ENCODE results near the gene EIF3L.

Gene EIF3L

GRCh38 chr22:37817705-37818408 lies 31.4 kb upstream of the EIF3L start:
- peak; percentile 88 for DNase-seq

DNA sequence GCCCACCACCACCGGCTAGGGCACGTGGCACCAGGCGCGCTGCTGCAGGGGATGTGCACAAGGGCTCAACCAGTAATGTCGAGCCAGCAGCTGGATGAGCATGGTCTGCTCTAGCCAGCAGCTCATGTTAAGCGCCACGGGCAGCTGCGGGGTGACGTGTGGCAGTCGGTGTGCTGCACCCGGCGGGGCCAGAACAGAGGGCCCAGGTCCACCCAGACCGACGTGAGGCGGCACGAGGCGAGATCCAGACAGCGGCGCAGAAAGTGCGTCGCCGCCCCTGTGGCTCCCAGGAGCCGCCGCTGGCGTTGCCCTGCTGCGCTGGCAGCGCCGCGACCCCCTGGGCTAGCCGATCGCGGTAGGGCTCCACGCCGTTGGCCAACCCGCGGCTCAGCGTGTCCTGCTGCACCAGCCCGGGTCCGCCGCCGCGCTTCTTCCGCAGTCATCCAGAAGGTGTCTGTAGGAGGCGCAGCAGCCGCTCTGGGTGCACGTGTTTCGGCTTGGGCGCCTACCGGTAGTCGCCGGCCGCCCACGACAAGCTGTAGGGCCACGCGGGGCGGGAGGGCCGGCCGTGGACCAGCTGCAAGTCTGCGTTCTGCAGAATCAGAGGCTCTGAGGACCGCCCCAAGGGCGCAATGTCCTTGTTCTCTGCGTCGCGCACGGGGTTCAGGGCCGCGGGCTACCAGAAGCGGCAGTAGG lies 30.7 kb upstream of the EIF3L start:
- peak; percentile 80 for DNase-seq

DNA sequence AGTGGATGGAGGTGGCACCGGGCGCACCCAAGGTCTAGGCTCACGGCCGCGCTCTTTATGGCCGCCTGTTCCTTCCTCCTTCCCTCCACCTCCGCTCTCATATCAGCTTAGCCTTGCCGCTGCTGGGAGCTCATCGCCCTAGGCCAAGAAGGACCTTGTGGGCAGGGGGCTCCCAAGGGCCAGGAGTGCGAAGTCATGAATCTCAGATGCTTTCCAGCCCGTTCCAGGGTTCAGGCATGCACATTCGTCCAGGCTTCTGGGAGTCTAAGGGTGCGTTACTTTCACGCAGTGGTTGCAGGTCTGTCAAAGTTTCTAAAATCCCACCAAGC lies 30.1 kb upstream of the EIF3L start:
- DNase-seq = no peak

DNA sequence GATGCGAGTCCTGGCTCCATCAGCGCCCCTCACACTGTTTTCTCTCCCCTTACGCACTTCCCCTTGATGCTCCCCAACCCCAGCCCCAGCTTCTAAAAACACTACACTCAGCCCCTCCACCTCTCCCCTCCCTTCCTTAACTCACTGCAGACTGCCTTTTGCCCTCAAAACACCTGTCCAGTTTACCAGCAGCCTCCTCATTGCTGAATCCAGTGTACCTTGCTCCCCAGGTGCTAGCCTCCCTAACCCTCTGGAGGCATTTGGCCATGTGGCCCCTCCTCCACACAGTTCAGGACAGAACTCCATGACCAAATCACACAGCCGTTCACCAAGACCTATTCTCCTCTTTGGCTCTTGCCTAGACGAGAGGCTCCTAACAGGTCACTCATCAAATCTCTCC lies 28.9 kb upstream of the EIF3L start:
- no peak for DNase-seq

DNA sequence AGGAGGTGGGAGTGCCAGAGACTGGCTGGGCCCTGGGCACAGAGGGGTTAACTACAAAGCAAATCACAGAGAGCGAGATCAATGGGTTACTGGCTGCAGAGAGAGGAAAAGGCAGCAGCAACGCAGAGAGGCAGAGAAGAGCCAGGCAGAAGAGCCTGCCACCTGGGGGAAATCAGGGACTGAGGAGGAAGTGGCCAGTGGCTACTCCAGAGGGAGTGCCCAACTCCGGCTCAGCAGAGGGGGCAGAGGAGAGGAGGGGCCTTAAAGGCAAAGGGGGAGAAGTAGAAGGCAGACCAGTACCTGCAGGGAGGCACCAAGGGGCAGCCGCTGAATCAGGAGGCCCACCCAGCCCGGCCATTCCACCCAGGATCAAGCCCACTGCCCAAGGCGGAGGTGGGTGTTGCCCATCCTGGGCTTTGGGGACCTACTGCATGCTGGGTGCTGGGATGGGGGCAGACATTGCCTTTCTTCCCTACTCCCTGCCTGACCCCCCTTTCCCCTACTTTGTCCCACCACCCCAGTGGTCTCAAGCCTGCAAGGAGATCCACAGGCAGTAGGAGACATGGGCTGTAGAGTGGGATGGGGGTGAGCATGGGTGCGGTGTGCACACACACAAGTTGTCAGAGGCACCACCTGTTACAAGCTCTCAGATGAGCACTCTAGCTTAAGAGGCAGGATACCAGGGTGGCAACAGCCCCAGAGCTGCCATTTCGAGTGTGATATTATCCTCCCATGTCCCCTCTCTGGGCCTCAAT lies 27.0 kb upstream of the EIF3L start:
- DNase-seq = no peak

DNA sequence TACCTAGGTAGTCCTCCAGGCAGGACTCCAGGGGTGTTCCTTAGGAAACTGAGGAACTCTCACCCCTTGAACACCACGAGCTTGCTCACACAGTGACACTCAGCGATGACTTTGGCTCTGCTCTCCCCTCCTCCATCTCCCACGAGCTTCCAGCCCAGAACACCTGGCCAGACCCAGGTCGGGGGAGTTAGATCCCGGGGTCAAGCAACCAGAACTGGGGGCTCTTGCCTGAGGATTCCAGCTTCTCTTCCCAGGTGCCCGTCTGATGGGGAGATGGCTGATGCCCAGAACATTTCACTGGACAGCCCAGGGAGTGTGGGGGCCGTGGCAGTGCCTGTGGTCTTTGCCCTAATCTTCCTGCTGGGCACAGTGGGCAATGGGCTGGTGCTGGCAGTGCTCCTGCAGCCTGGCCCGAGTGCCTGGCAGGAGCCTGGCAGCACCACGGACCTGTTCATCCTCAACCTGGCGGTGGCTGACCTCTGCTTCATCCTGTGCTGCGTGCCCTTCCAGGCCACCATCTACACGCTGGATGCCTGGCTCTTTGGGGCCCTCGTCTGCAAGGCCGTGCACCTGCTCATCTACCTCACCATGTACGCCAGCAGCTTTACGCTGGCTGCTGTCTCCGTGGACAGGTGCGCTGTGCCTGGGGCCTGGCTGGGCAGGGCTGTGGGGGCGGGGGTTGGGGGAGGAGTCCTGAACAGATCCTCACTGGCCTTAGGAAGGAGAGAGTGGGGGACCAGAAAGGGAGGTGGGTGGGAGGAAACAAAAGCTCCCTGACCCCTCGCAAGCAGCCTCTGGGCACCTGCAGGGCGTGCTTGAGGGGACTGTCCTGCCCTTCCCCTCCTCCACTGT lies 25.9 kb upstream of the EIF3L start, which contains the start of gene GALR3:
GALR3 (plus strand) TSS at position 249 of the 852 bp plus-strand sequence; CDS start at position 274, 25 bp downstream.
- no peak for DNase-seq

DNA sequence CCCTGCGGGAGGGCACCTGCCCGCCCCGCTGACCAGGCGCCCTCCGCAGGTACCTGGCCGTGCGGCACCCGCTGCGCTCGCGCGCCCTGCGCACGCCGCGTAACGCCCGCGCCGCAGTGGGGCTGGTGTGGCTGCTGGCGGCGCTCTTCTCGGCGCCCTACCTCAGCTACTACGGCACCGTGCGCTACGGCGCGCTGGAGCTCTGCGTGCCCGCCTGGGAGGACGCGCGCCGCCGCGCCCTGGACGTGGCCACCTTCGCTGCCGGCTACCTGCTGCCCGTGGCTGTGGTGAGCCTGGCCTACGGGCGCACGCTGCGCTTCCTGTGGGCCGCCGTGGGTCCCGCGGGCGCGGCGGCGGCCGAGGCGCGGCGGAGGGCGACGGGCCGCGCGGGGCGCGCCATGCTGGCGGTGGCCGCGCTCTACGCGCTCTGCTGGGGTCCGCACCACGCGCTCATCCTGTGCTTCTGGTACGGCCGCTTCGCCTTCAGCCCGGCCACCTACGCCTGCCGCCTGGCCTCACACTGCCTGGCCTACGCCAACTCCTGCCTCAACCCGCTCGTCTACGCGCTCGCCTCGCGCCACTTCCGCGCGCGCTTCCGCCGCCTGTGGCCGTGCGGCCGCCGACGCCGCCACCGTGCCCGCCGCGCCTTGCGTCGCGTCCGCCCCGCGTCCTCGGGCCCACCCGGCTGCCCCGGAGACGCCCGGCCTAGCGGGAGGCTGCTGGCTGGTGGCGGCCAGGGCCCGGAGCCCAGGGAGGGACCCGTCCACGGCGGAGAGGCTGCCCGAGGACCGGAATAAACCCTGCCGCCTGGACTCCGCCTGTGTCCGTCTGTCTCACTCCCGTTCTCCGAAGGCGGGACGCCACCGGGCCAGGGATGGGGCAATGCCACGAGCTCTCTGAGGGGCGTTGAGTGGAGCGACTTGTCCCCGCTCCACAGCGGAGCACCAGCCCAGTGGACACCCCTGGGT lies 24.3 kb upstream of the EIF3L start:
- peak; percentile 44 for DNase-seq

- no peak for DNase-seq
Measured at GRCh38 chr22:37827056-37827455, 22.2 kb upstream of the EIF3L start.

DNA sequence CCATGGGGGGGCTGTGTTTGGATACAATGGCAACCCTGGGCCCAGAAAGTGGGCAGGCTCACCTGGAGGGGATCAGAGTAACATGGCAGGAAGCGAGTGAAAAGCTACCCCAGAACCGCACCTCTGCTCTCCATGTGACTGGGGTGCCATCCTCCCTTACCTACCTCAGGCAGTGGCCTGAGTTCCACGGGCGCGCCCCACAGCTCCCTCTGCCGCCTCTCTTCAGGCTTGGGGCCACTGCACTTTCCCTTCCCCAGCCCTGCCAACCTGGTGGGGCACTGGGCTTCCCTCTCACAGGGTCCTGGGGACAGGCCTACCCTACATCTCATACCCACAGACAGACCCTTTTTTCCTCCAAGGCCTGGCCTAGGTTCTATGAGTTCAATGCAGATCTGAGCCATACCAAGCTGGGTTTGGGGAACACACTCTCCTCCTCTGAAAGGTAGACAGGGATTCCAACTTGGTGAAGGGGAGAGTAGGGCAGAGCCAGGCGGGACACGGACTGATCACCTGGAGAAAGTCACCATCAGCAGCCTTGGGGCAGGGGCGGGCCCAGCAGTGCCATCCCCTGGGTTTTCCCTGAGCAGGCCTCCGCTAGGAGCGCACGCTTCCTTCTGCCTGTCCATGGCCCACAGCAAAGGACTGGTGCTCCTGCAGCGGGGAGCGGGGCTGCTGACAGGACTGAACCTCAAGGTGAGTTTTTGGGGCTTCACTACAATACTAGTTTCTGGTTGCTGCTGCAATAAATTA lies 19.0 kb upstream of the EIF3L start:
- DNase-seq = no peak

DNA sequence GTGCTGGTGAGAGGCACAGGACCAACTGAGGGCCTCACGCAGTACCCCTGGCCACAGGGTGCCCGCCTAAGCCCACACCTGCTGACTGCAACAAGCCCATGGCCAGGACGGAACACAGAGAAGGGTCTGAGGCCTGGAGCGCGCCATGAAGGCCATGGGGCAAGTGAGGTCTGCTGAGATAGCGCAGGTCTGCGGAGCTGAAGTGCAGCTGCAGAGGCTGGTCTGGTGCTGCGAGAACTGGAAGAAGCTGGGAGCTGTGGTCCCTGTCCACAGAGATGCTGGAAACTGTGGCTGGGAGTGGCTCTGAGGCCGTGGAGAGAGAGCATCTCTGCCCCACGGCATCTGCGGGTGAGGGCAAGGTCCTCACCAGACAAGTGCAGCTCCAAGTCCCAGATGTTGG lies 17.7 kb upstream of the EIF3L start:
- DNase-seq = no peak

GRCh38 chr22:37832022-37832857 lies 17.0 kb upstream of the EIF3L start:
- DNase-seq = no peak

DNA sequence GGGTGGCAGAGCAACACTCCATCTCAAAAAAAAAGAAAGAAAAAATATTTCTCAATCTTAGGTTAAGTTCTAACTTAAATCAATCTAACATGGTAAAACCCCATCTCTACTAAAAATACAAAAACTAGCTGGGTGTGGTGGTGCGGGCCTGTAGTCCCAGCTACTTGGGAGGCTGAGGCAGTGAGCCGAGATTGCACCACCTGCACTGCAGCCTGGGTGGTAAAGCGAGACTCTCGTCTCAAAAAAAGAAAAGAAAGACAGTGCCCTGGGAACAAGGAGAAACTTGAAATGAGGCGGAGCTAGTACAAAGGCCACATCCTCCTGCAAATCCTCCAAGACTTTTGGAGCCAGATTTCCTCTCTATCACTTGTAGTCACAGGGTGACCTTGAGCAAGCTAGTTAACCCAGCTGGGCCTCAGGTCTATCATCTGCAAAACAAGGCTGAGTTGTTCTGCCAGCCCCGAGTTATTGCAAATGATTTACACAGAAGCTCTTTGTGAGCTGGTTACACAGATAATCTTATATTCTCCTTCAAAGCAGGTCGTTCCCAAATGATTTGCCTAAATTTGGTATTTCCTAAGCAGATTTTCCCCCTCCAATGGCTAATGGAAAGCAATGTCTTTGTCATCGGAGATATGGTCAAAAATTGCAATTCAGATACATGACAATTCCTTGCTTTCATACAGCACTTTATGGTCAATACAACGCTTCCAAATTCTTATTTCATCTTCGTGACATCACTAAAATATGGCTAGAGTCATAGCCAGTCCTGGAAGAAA lies 7.0 kb upstream of the EIF3L start:
- no peak for DNase-seq

DNA sequence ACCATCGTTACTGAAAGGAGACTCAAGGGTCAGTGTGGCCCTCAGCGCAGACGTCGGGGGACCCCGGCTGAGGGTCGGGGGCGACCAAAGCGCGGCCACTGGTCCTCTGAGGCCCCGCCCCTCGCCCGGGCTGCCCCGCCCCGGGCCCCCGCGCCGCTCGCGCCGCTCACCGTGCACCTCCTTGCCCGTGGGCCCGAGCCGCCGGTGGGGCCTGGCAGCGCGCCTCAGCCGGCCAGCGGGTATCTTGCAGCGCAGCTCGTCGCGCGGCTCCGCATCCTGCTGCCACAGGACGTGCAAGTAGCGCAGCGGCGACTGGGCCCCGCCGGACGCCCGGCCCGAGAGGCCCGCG lies 5.5 kb upstream of the EIF3L start:
- DNase-seq = peak; percentile 68

GRCh38 chr22:37844904-37845329 lies 4.3 kb upstream of the EIF3L start:
- DNase-seq = no peak

DNA sequence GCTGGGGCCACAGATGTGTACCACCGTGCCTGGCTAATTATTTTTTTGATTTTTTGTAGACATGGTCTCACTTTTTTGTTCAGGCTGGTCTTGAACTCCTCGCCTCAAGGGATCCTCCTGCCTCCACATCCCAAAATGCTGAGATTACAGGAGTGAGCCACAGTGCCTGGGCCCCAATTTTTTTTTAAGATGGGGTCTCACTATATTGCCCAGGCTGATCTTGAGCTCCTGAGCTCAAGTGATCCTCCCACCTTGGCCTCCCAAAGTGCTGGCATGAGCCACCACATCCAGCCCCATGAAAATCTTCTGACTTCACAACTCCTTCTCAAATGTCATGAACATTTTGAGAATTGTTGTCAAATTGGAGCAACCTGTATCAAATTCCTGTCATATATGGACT lies 2.8 kb upstream of the EIF3L start:
- no peak for DNase-seq

GRCh38 chr22:37848587-37849088 lies 581 bp upstream of the EIF3L start:
- DNase-seq = peak; percentile 21

- no peak for DNase-seq
Measured at GRCh38 chr22:37850801-37851200, 1.6 kb downstream of the EIF3L start.

- DNase-seq = no peak
Measured at GRCh38 chr22:37852418-37852817, 3.2 kb downstream of the EIF3L start.

DNA sequence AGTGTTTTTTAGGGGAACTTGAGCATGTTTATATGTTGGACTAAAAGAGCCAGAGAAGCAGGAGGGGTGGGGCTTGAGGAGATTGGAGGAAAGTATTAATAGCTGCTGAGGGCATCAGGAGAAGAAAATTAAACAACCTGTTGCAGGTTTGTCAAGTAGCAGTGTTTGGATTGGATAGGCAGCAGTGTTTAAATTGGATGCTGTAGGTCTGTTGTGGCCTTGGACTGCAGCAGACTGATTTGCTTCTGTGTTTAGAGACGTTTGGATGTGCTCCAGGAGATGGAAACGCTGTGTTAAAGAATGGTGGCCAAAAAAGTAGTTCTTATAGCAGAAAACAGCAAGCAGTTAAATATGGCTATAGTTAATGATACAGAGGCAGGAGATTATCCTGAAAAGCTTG lies 5.7 kb downstream of the EIF3L start:
- DNase-seq = no peak

Measured in stimulated activated CD4-positive, alpha-beta T cell treated with anti-CD3 and anti-CD28 coated beads, Interleukin-15, amount 100 ng/mL, for 24 hours (primary cell).